ENCODE data around the gene NTF3.

The NTF3 gene

GRCh38 chr12:5428332-5429221 lies 3.3 kb upstream of the NTF3 start:
- Histone ChIP-seq H3K9me2 (replicated peaks; ENCODE audit: control insufficient read depth, low read length) (no peaks in the 10 kb centered on the region), H3K79me2 (ENCODE audit: control insufficient read depth, low read length) (no peaks in the 10 kb centered on the region), H3K4me2 (ENCODE audit: low read length) (peak overlapping the region; percentile 56), H3K27ac (ENCODE audit: low read depth, low read length) (no peak overlapping the region), H3K36me3 (ENCODE audit: control insufficient read depth, low read length) (no peaks in the 10 kb centered on the region), H3K27me3 (ENCODE audit: control insufficient read depth, low read length) (peaks cover 30% of the 10 kb centered on the region), H3K9me3 (ENCODE audit: control insufficient read depth, insufficient read depth, low read length) (no peaks in the 10 kb centered on the region), H3F3A (ENCODE audit: control insufficient read depth, insufficient read depth) (no peaks in the 10 kb centered on the region), H3K4me3 (ENCODE audit: low read length) (peak overlapping the region; percentile 35), H3K4me1 (ENCODE audit: control insufficient read depth, low read length) (peaks cover 31% of the 10 kb centered on the region), H4K20me1 (ENCODE audit: control insufficient read depth, insufficient read depth, low read depth, low read length) (no peaks in the 10 kb centered on the region)
- TF ChIP-seq CTCF (IDR thresholded peaks at IDR 0.05; ENCODE audit: low read depth, low read length, poor library complexity, severe bottlenecking) (peak; percentile 78), EZH2phosphoT487 (IDR thresholded peaks at IDR 0.05; ENCODE audit: borderline replicate concordance, low read length) (no peak)

GRCh38 chr12:5429741-5430557 lies 2.0 kb upstream of the NTF3 start:
- no peak overlapping the region for H3K4me2 ChIP-seq (ENCODE audit: low read length)
- no peaks in the 10 kb centered on the region for H3F3A ChIP-seq (ENCODE audit: control insufficient read depth, insufficient read depth)
- no peaks in the 10 kb centered on the region for H3K9me2 ChIP-seq (replicated peaks; ENCODE audit: control insufficient read depth, low read length)
- TF ChIP-seq EZH2phosphoT487 (IDR thresholded peaks at IDR 0.05; ENCODE audit: borderline replicate concordance, low read length) (no peak), CTCF (IDR thresholded peaks at IDR 0.05; ENCODE audit: low read depth, low read length, poor library complexity, severe bottlenecking) (no peak)
- no peak overlapping the region for H3K4me3 ChIP-seq (ENCODE audit: low read length)
- H3K4me1 ChIP-seq (ENCODE audit: control insufficient read depth, low read length), result peaks cover 31% of the 10 kb centered on the region
- no peaks in the 10 kb centered on the region for H3K36me3 ChIP-seq (ENCODE audit: control insufficient read depth, low read length)
- H3K27me3 ChIP-seq (ENCODE audit: control insufficient read depth, low read length), result peaks cover 43% of the 10 kb centered on the region
- H4K20me1 ChIP-seq (ENCODE audit: control insufficient read depth, insufficient read depth, low read depth, low read length), result no peaks in the 10 kb centered on the region
- H3K9me3 ChIP-seq (ENCODE audit: control insufficient read depth, insufficient read depth, low read length), result no peaks in the 10 kb centered on the region
- H3K27ac ChIP-seq (ENCODE audit: low read depth, low read length), result no peak overlapping the region
- no peaks in the 10 kb centered on the region for H3K79me2 ChIP-seq (ENCODE audit: control insufficient read depth, low read length)

GRCh38 chr12:5430641-5431603 lies 986 bp upstream of the NTF3 start:
- peak overlapping the region; percentile 17 for H3K4me2 ChIP-seq (ENCODE audit: low read length)
- no peaks in the 10 kb centered on the region for H3F3A ChIP-seq (ENCODE audit: control insufficient read depth, insufficient read depth)
- TF ChIP-seq CTCF (IDR thresholded peaks at IDR 0.05; ENCODE audit: low read depth, low read length, poor library complexity, severe bottlenecking), result no peak
- TF ChIP-seq EZH2phosphoT487 (IDR thresholded peaks at IDR 0.05; ENCODE audit: borderline replicate concordance, low read length), result no peak
- H3K79me2 ChIP-seq (ENCODE audit: control insufficient read depth, low read length), result no peaks in the 10 kb centered on the region
- H3K36me3 ChIP-seq (ENCODE audit: control insufficient read depth, low read length), result no peaks in the 10 kb centered on the region
- peak overlapping the region; percentile 35 for H3K4me3 ChIP-seq (ENCODE audit: low read length)
- no peaks in the 10 kb centered on the region for H3K9me3 ChIP-seq (ENCODE audit: control insufficient read depth, insufficient read depth, low read length)
- H3K9me2 ChIP-seq (replicated peaks; ENCODE audit: control insufficient read depth, low read length), result no peaks in the 10 kb centered on the region
- H3K27me3 ChIP-seq (ENCODE audit: control insufficient read depth, low read length), result peaks cover 51% of the 10 kb centered on the region
- H3K27ac ChIP-seq (ENCODE audit: low read depth, low read length), result no peak overlapping the region
- no peaks in the 10 kb centered on the region for H4K20me1 ChIP-seq (ENCODE audit: control insufficient read depth, insufficient read depth, low read depth, low read length)
- H3K4me1 ChIP-seq (ENCODE audit: control insufficient read depth, low read length), result peaks cover 31% of the 10 kb centered on the region
